Caco-2 (cell line): Measurements from ENCODE around the gene TTN. TPM values are rescaled to one million over a fixed set of nuclear protein-coding genes. Genes with fewer than 3 reads are reported as not detected.

ENCODE experiments used
- BruUV-seq: library from RNA; stranded (reverse); fragments of 400-500 nt; replicated peaks from 2 replicates; lab custom pipeline; 2021; lab: Mats Ljungman, UMichigan
- CTCF ChIA-PET: fragments of 300-600 bp; sonication (Branson Sonifier 250); formaldehyde crosslinking; loops from one replicate; lab custom pipeline; 2022; ENCODE audit warnings: antibody characterized with exemption; lab: Charles Lee
- POLR2A ChIA-PET: fragments of 300-600 bp; sonication (Branson Sonifier 250); formaldehyde crosslinking; loops from one replicate; lab custom pipeline; 2022; ENCODE audit warnings: antibody characterized with exemption; lab: Charles Lee
- DNase-seq, 2 experiments: peaks; one replicate each; pipeline versions ENCODE4 v3.0.0 to v3.0.0-alpha.2; 2020 to 2022
- H3K27me3 ChIP-seq: replicated peaks from 2 replicates; pipeline ENCODE4 v1.6.0; 2011; ENCODE audit warnings: low read length; ENCODE audit not compliant: control insufficient read depth, insufficient read depth
- H3K36me3 ChIP-seq: 2 replicates; pipeline ENCODE4 v1.5.1; 2011; ENCODE audit warnings: low read length; ENCODE audit not compliant: control insufficient read depth, insufficient read depth
- H3K4me1 ChIP-seq: fragments of 250-450 bp; sonication (Bioruptor Pico); 2 replicates; pipeline ENCODE4 v1.5.1; 2020; ENCODE audit warnings: mild to moderate bottlenecking
- H3K4me3 ChIP-seq: 2 replicates; pipeline ENCODE4 v1.5.1; 2011; ENCODE audit warnings: low read depth, mild to moderate bottlenecking, control low read depth, low read length
- H3K9me3 ChIP-seq: fragments of 250-450 bp; sonication (Bioruptor Pico); 2 replicates; pipeline ENCODE4 v1.5.1; 2020; ENCODE audit warnings: mild to moderate bottlenecking, moderate library complexity
- H3K27ac Mint-ChIP-seq: one replicate; pipeline ENCODE4 v1.8.0; 2022; ENCODE audit warnings: mixed read lengths; ENCODE audit not compliant: unreplicated experiment
- H3K27me3 Mint-ChIP-seq: one replicate; pipeline ENCODE4 v1.8.0; 2022; ENCODE audit warnings: mixed read lengths; ENCODE audit not compliant: insufficient read depth, unreplicated experiment
- H3K36me3 Mint-ChIP-seq: one replicate; pipeline ENCODE4 v1.8.0; 2022; ENCODE audit warnings: mild to moderate bottlenecking, mixed read lengths; ENCODE audit not compliant: insufficient read depth, unreplicated experiment
- H3K4me1 Mint-ChIP-seq: one replicate; pipeline ENCODE4 v1.8.0; 2022; ENCODE audit warnings: low read depth, mixed read lengths; ENCODE audit not compliant: unreplicated experiment
- H3K4me3 Mint-ChIP-seq: one replicate; pipeline ENCODE4 v1.8.0; 2022; ENCODE audit warnings: mild to moderate bottlenecking, moderate library complexity, mixed read lengths; ENCODE audit not compliant: unreplicated experiment
- H3K9me3 Mint-ChIP-seq: one replicate; pipeline ENCODE4 v1.8.0; 2022; ENCODE audit warnings: mixed read lengths; ENCODE audit not compliant: unreplicated experiment
- CTCF ChIP-seq, 2 experiments: fragments of 200-600 bp in 1 of 2; IDR thresholded peaks; 1 replicate in 1 of 2; 2 replicates in 1 of 2; pipeline versions ENCODE4 v1.5.1 to v1.8.0; 2011 to 2022; ENCODE audit warnings: antibody characterized with exemption in 1 of 2, control low read depth in 1 of 2, inconsistent platforms in 1 of 2, low read depth in 1 of 2, low read length in 1 of 2, mild to moderate bottlenecking in 1 of 2, moderate library complexity in 1 of 2; ENCODE audit not compliant: insufficient read depth in 1 of 2, severe bottlenecking in 1 of 2, unreplicated experiment in 1 of 2
- intact Hi-C: fragments of 100-400 bp; cut with micrococcal nuclease; formaldehyde crosslinking; loops from one replicate; pipeline ENCODE4 v1.10.0; 2022; ENCODE audit not compliant: unreplicated experiment
- total RNA-seq: library from RNA; stranded (reverse); gene quantifications from 2 replicates; pipeline ENCODE4 v1.2.3, GENCODE V29; 2022

The TTN gene
- total RNA-seq, 1 experiment from 2014 or later = 9.3 TPM

GRCh38 chr2:178506949-178507348 lies 300.3 kb downstream of the TTN start:
- peaks cover 11% of the 10 kb centered on the region for H3K36me3 Mint-ChIP-seq
- no peaks in the 10 kb centered on the region for H3K27me3 ChIP-seq
- TF ChIP-seq CTCF (IDR thresholded peaks at IDR 0.05; ENCODE audit: insufficient read depth in 1 of 2, low read depth in 1 of 2, low read length in 1 of 2, severe bottlenecking in 1 of 2, unreplicated experiment in 1 of 2) = no peak
- H3K27ac Mint-ChIP-seq = no peak overlapping the region
- H3K9me3 Mint-ChIP-seq = no peaks in the 10 kb centered on the region
- H3K9me3 ChIP-seq = no peaks in the 10 kb centered on the region
- no peaks in the 10 kb centered on the region for H3K4me1 ChIP-seq
- intact Hi-C loops = no loop called here
- no peaks in the 10 kb centered on the region for H3K4me1 Mint-ChIP-seq
- ChIA-PET POLR2A (no interaction called here), CTCF (no interaction called here)
- DNase-seq = no peak
- H3K4me3 ChIP-seq = no peak overlapping the region
- H3K36me3 ChIP-seq = no peaks in the 10 kb centered on the region
- no peaks in the 10 kb centered on the region for H3K27me3 Mint-ChIP-seq
- H3K4me3 Mint-ChIP-seq = no peak overlapping the region
- BruUV-seq = no TSS peak

- H3K27ac Mint-ChIP-seq = no peak overlapping the region
- no peak overlapping the region for H3K4me3 Mint-ChIP-seq
- H3K36me3 ChIP-seq = no peaks in the 10 kb centered on the region
- H3K4me1 ChIP-seq = no peaks in the 10 kb centered on the region
- BruUV-seq = no TSS peak
- ChIA-PET POLR2A (no interaction called here), CTCF (no interaction called here)
- H3K9me3 Mint-ChIP-seq = no peaks in the 10 kb centered on the region
- no peak for TF ChIP-seq CTCF (IDR thresholded peaks at IDR 0.05; ENCODE audit: insufficient read depth in 1 of 2, low read depth in 1 of 2, low read length in 1 of 2, severe bottlenecking in 1 of 2, unreplicated experiment in 1 of 2)
- peaks cover 15% of the 10 kb centered on the region for H3K36me3 Mint-ChIP-seq
- H3K4me3 ChIP-seq = no peak overlapping the region
- no peaks in the 10 kb centered on the region for H3K27me3 ChIP-seq
- no peaks in the 10 kb centered on the region for H3K4me1 Mint-ChIP-seq
- no peaks in the 10 kb centered on the region for H3K27me3 Mint-ChIP-seq
- no peak for DNase-seq
- intact Hi-C loops = no loop called here
- no peaks in the 10 kb centered on the region for H3K9me3 ChIP-seq
Observed at GRCh38 chr2:178506524-178506923, 300.7 kb downstream of the TTN start.

GRCh38 chr2:178506101-178506500 lies 301.1 kb downstream of the TTN start:
- Histone ChIP-seq H3K4me3 (no peak overlapping the region), H3K4me1 (no peaks in the 10 kb centered on the region), H3K36me3 (no peaks in the 10 kb centered on the region), H3K9me3 (no peaks in the 10 kb centered on the region), H3K27me3 (no peaks in the 10 kb centered on the region)
- H3K27me3 Mint-ChIP-seq = no peaks in the 10 kb centered on the region
- no peaks in the 10 kb centered on the region for H3K9me3 Mint-ChIP-seq
- no peak overlapping the region for H3K27ac Mint-ChIP-seq
- BruUV-seq = no TSS peak
- no peaks in the 10 kb centered on the region for H3K4me1 Mint-ChIP-seq
- intact Hi-C loops = no loop called here
- DNase-seq = no peak
- CTCF ChIA-PET = no interaction called here
- POLR2A ChIA-PET = no interaction called here
- H3K4me3 Mint-ChIP-seq = no peak overlapping the region
- peaks cover 16% of the 10 kb centered on the region for H3K36me3 Mint-ChIP-seq
- TF ChIP-seq CTCF (IDR thresholded peaks at IDR 0.05; ENCODE audit: insufficient read depth in 1 of 2, low read depth in 1 of 2, low read length in 1 of 2, severe bottlenecking in 1 of 2, unreplicated experiment in 1 of 2) = no peak
